ENCODE measurements around the gene SLC24A4.

The SLC24A4 gene

DNA sequence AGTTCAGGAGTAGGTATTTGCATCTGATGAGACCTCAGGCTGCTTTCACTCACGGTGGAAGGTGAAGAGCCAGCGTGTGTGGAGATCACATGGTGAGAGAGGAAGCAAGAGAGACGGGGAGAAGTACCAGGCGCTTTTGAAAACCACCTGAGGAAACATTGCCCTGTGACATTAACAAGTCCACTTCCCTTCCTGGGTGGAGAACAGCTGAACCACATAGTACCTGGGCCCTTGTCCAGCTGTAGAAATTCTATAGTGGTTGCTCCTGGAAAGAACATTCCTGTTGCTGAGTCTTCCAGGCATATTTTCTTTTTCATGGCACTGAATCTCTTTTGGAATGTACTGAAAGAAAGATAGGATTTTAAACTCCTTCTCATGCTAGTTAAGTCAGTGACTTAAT, 103.3 kb downstream of the SLC24A4 start:
- H3K27me3 ChIP-seq (ENCODE audit: low read length): no peaks in the 10 kb centered on the region
- TF ChIP-seq CTCF (IDR thresholded peaks at IDR 0.05; ENCODE audit: insufficient read depth, low read length, poor library complexity, severe bottlenecking) (no peak), EZH2phosphoT487 (conservative IDR thresholded peaks at IDR 0.05; ENCODE audit: low read length) (no peak)
- no peaks in the 10 kb centered on the region for H3F3A ChIP-seq (ENCODE audit: insufficient read depth)
- no peak overlapping the region for H2AFZ ChIP-seq (ENCODE audit: low read depth, low read length, severe bottlenecking)
- no peak overlapping the region for H3K4me2 ChIP-seq (ENCODE audit: low read depth, low read length, poor library complexity, severe bottlenecking)
- no peak overlapping the region for H3K4me3 ChIP-seq (ENCODE audit: insufficient read depth, low read length, poor library complexity, severe bottlenecking)
- H3K36me3 ChIP-seq (ENCODE audit: low read length): no peaks in the 10 kb centered on the region
- no peaks in the 10 kb centered on the region for H3K9me2 ChIP-seq (replicated peaks; ENCODE audit: insufficient read depth, low read length)
- no peaks in the 10 kb centered on the region for H3K79me2 ChIP-seq (ENCODE audit: insufficient read depth, low read length)
- H4K20me1 ChIP-seq (ENCODE audit: low read depth, low read length): no peaks in the 10 kb centered on the region
- H3K27ac ChIP-seq (ENCODE audit: low read depth, low read length): no peak overlapping the region
- H3K9me3 ChIP-seq (ENCODE audit: insufficient read depth, low read length): no peaks in the 10 kb centered on the region
- no peak overlapping the region for H3K9ac ChIP-seq (ENCODE audit: low read length)

DNA sequence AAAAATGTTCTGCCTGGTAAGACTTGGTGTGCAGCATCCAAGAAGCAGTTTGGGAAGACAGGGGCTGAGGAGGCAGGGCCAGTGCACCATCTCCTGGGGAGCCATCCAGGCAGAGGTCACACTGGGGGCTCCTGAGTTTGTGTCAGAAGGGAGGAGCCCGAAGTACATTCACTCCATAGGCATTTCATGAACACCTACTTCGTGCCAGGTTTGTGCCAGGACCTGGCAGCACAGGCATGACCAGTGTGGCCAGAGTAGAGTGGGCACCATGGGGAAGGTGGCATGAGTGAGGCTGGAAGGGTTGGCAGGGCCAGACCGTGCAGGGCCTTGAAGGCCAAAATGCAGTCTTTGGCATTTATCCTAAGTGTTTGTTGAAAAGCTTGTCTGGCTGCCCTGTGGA, 104.1 kb downstream of the SLC24A4 start:
- H3K9me3 ChIP-seq (ENCODE audit: insufficient read depth, low read length): no peaks in the 10 kb centered on the region
- H3K9ac ChIP-seq (ENCODE audit: low read length): no peak overlapping the region
- H3K36me3 ChIP-seq (ENCODE audit: low read length): no peaks in the 10 kb centered on the region
- no peaks in the 10 kb centered on the region for H4K20me1 ChIP-seq (ENCODE audit: low read depth, low read length)
- no peaks in the 10 kb centered on the region for H3K79me2 ChIP-seq (ENCODE audit: insufficient read depth, low read length)
- H2AFZ ChIP-seq (ENCODE audit: low read depth, low read length, severe bottlenecking): no peak overlapping the region
- H3K4me3 ChIP-seq (ENCODE audit: insufficient read depth, low read length, poor library complexity, severe bottlenecking): no peak overlapping the region
- H3F3A ChIP-seq (ENCODE audit: insufficient read depth): no peaks in the 10 kb centered on the region
- TF ChIP-seq EZH2phosphoT487 (conservative IDR thresholded peaks at IDR 0.05; ENCODE audit: low read length) (no peak), CTCF (IDR thresholded peaks at IDR 0.05; ENCODE audit: insufficient read depth, low read length, poor library complexity, severe bottlenecking) (no peak)
- H3K9me2 ChIP-seq (replicated peaks; ENCODE audit: insufficient read depth, low read length): no peaks in the 10 kb centered on the region
- H3K27ac ChIP-seq (ENCODE audit: low read depth, low read length): no peak overlapping the region
- no peak overlapping the region for H3K4me2 ChIP-seq (ENCODE audit: low read depth, low read length, poor library complexity, severe bottlenecking)
- H3K27me3 ChIP-seq (ENCODE audit: low read length): no peaks in the 10 kb centered on the region

DNA sequence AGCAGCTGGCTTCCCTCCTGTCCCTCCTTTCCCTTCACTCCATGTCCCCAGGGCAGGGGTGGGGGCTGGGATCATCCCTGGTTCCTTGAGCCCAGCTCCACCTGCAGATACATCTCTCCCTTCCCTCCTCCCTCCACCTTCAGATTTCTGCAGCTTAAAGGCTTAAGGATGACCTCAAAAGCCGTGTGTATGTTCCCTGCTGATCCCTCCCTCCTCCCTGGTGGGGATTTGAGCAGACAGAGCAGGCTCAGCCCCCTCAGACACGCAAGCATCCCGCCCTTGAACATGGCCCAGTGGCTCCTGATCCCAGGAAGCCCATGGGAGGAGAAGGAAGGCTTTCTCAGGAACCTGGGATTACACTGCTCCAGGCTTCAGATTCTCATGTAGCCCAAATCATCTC, 107.7 kb downstream of the SLC24A4 start:
- Histone ChIP-seq H3K27ac (ENCODE audit: low read depth, low read length) (no peak overlapping the region), H3K27me3 (ENCODE audit: low read length) (no peaks in the 10 kb centered on the region), H3K9me3 (ENCODE audit: insufficient read depth, low read length) (no peaks in the 10 kb centered on the region), H3K9me2 (replicated peaks; ENCODE audit: insufficient read depth, low read length) (no peaks in the 10 kb centered on the region), H3K36me3 (ENCODE audit: low read length) (no peaks in the 10 kb centered on the region), H2AFZ (ENCODE audit: low read depth, low read length, severe bottlenecking) (no peak overlapping the region), H3K79me2 (ENCODE audit: insufficient read depth, low read length) (no peaks in the 10 kb centered on the region), H3K4me2 (ENCODE audit: low read depth, low read length, poor library complexity, severe bottlenecking) (no peak overlapping the region), H3K4me3 (ENCODE audit: insufficient read depth, low read length, poor library complexity, severe bottlenecking) (no peak overlapping the region), H3F3A (ENCODE audit: insufficient read depth) (no peaks in the 10 kb centered on the region), H3K9ac (ENCODE audit: low read length) (no peak overlapping the region), H4K20me1 (ENCODE audit: low read depth, low read length) (no peaks in the 10 kb centered on the region)
- TF ChIP-seq EZH2phosphoT487 (conservative IDR thresholded peaks at IDR 0.05; ENCODE audit: low read length) (no peak), CTCF (IDR thresholded peaks at IDR 0.05; ENCODE audit: insufficient read depth, low read length, poor library complexity, severe bottlenecking) (no peak)
